HEK293 (cell line): ENCODE results near the gene MRGPRG.
"Not testable (repeated sequence)": the region's sequence is repeated elsewhere in the genome, so short reads cannot be mapped to it uniquely, and the experiment has no call there.

Experiments used
- SETDB1 ChIP-seq: IDR thresholded peaks from one replicate; pipeline ENCODE4 v1.6.1; 2017; ENCODE audit warnings: mild to moderate bottlenecking, low read length, moderate library complexity, mixed read lengths; ENCODE audit not compliant: insufficient read length
- ZBTB49 ChIP-seq: fragments of 450-650 bp; formaldehyde crosslinking; IDR thresholded peaks from 2 replicates; pipeline ENCODE4 v1.5.1; 2016; ENCODE audit warnings: missing biosample characterization, missing genetic modification characterization, low read depth
- TF ChIP-seq, protein P1 (sequence below): fragments of 450-650 bp; formaldehyde crosslinking; IDR thresholded peaks from 2 replicates; pipeline ENCODE4 v1.5.1; 2016; ENCODE audit warnings: missing biosample characterization, missing genetic modification characterization

- TF ChIP-seq SETDB1; ZBTB49 (tag by site-specific recombination): not testable (repeated sequence)
- TF ChIP-seq, protein P1, sequence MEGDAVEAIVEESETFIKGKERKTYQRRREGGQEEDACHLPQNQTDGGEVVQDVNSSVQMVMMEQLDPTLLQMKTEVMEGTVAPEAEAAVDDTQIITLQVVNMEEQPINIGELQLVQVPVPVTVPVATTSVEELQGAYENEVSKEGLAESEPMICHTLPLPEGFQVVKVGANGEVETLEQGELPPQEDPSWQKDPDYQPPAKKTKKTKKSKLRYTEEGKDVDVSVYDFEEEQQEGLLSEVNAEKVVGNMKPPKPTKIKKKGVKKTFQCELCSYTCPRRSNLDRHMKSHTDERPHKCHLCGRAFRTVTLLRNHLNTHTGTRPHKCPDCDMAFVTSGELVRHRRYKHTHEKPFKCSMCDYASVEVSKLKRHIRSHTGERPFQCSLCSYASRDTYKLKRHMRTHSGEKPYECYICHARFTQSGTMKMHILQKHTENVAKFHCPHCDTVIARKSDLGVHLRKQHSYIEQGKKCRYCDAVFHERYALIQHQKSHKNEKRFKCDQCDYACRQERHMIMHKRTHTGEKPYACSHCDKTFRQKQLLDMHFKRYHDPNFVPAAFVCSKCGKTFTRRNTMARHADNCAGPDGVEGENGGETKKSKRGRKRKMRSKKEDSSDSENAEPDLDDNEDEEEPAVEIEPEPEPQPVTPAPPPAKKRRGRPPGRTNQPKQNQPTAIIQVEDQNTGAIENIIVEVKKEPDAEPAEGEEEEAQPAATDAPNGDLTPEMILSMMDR (tag by site-specific recombination) = not testable (repeated sequence)
These were observed 49.8 kb downstream of the MRGPRG start for GRCh38 chr11:3168742-3169254.
